ENCODE results near the gene ARSG. TPM values are rescaled to one million over a fixed set of nuclear protein-coding genes. Genes with fewer than 3 reads are reported as not detected.

ARSG gene
- total and polyA plus RNA-seq, 10 of the 15 experiments (the other 5 are each of a cell fraction or from before 2014, with no cell fraction given), result 2.9 to 13.5 (median 7.6) TPM

DNA sequence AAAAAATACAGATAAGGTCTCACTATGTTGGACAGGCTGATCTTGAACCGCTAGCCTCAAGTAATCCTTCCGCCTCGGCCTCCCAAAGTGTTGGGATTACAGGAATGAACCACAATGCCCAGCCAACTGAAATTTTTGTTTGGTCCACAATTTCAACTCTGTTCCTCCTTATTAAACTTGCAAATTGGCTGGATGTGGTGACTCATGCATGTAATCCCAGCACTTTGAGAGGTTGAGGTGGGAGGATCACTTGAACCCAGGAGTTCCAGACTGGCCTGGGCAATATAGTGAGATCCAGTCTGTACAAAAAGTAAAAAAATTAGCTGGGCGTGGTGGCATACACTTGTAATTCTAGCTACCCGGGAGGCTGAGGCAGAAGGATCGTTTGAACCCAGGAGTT is 13.4 kb downstream of the ARSG start:
- in situ Hi-C loops (cut with MboI), result no loop called here
- intact Hi-C loops (cut with micrococcal nuclease; ENCODE audit: unreplicated experiment), result no loop called here
- no peak overlapping the region for H2AFZ ChIP-seq (ENCODE audit: control insufficient read depth, low read depth, low read length)
- ChIA-PET CTCF (interaction anchor here (0.6 to 3.1 kb wide), 3 partner anchors 11 to 225 kb away, joined by 3 to 9 read pairs (median 3); no protein-coding TSS in a partner anchor), SMC1A (ENCODE audit: uncharacterized antibody, unreplicated experiment) (no interaction called here), POLR2A (no interaction called here), RAD21 (ENCODE audit: unreplicated experiment) (no interaction called here)
- 93% methylated on average over 6 of the region's 6 CpGs for WGBS (ENCODE audit: insufficient coverage, insufficient replicate concordance, low lambda C conversion rate, missing lambda C conversion rate)
- no peaks in the 10 kb centered on the region for H3K4me1 ChIP-seq (ENCODE audit: control insufficient read depth, insufficient read depth, low read length)
- FAIRE-seq (no peak), DNase-seq (ENCODE audit: low read depth, low spot score) (no peak), ATAC-seq (no peak)
- BruUV-seq (replicated peaks), result no TSS peak
- H3K9me3 ChIP-seq (replicated peaks; ENCODE audit: control insufficient read depth, insufficient read depth, low read length), result no peaks in the 10 kb centered on the region
- no peak overlapping the region for H3K27ac ChIP-seq (ENCODE audit: control insufficient read depth, insufficient read depth)
- no peak for TF ChIP-seq BACH1 (IDR thresholded peaks at IDR 0.05; ENCODE audit: borderline replicate concordance)
- no peaks in the 10 kb centered on the region for H3K79me2 ChIP-seq (ENCODE audit: control insufficient read depth, insufficient read depth, low read length)
- no peak overlapping the region for H3K4me2 ChIP-seq (ENCODE audit: control insufficient read depth, insufficient read depth)
- H3K36me3 ChIP-seq (ENCODE audit: control insufficient read depth in 2 of 2, insufficient read depth in 2 of 2, low read length in 1 of 2), result no peaks in the 10 kb centered on the region
- no peak overlapping the region for H3K9ac ChIP-seq (ENCODE audit: control insufficient read depth, insufficient read depth, low read length)
- H3K4me3 ChIP-seq, result no peak overlapping the region
- H4K20me1 ChIP-seq (ENCODE audit: control insufficient read depth, insufficient read depth), result no peaks in the 10 kb centered on the region
- H3K27me3 ChIP-seq (replicated peaks in 1 of 2; ENCODE audit: control insufficient read depth in 2 of 2, insufficient read depth in 2 of 2, low read length in 1 of 2), result no peaks in the 10 kb centered on the region

DNA sequence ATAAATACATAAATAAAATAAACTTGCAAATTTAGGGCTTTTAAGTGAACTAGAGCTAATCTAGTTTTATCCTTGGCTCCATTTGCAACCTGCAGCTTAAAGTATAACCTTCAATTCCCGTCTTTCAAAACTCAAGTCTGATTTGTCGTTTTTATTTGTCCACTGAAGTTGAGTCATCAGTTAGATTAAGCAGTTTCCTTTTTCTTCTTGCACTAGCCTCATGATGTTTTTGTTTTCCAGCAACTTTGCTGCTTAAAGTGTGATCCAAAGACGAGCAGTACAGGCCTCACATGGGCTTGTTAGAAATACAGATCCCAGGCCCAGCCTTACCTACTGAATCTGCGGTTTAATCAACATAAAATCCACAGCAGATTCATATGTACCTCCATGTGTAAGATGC is 13.8 kb downstream of the ARSG start:
- POLR2A ChIA-PET, result no interaction called here
- SMC1A ChIA-PET (ENCODE audit: uncharacterized antibody, unreplicated experiment), result no interaction called here
- FAIRE-seq, result no peak

More for the DNA sequence above, 13.8 kb downstream of the ARSG start:
- H3K27me3 ChIP-seq (replicated peaks in 1 of 2; ENCODE audit: control insufficient read depth in 2 of 2, insufficient read depth in 2 of 2, low read length in 1 of 2), result no peaks in the 10 kb centered on the region
- in situ Hi-C loops (cut with MboI) (no loop called here), intact Hi-C loops (cut with micrococcal nuclease; ENCODE audit: unreplicated experiment) (no loop called here)
- ChIA-PET RAD21 (ENCODE audit: unreplicated experiment) (no interaction called here), CTCF (interaction anchor here (0.6 to 3.1 kb wide), 3 partner anchors 12 to 225 kb away, joined by 3 to 9 read pairs (median 3); no protein-coding TSS in a partner anchor)
- no peaks in the 10 kb centered on the region for H4K20me1 ChIP-seq (ENCODE audit: control insufficient read depth, insufficient read depth)
- no peak overlapping the region for H3K4me2 ChIP-seq (ENCODE audit: control insufficient read depth, insufficient read depth)
- no peak overlapping the region for H3K4me3 ChIP-seq
- no TSS peak for BruUV-seq (replicated peaks)
- DNase-seq (ENCODE audit: low read depth, low spot score) (no peak), ATAC-seq (no peak)
- H3K9me3 ChIP-seq (replicated peaks; ENCODE audit: control insufficient read depth, insufficient read depth, low read length), result no peaks in the 10 kb centered on the region
- H2AFZ ChIP-seq (ENCODE audit: control insufficient read depth, low read depth, low read length), result no peak overlapping the region
- H3K9ac ChIP-seq (ENCODE audit: control insufficient read depth, insufficient read depth, low read length), result no peak overlapping the region
- TF ChIP-seq LARP7 (IDR thresholded peaks at IDR 0.05) (no peak), RAD51 (IDR thresholded peaks at IDR 0.05) (no peak)
- TF ChIP-seq, protein P1, sequence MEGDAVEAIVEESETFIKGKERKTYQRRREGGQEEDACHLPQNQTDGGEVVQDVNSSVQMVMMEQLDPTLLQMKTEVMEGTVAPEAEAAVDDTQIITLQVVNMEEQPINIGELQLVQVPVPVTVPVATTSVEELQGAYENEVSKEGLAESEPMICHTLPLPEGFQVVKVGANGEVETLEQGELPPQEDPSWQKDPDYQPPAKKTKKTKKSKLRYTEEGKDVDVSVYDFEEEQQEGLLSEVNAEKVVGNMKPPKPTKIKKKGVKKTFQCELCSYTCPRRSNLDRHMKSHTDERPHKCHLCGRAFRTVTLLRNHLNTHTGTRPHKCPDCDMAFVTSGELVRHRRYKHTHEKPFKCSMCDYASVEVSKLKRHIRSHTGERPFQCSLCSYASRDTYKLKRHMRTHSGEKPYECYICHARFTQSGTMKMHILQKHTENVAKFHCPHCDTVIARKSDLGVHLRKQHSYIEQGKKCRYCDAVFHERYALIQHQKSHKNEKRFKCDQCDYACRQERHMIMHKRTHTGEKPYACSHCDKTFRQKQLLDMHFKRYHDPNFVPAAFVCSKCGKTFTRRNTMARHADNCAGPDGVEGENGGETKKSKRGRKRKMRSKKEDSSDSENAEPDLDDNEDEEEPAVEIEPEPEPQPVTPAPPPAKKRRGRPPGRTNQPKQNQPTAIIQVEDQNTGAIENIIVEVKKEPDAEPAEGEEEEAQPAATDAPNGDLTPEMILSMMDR (IDR thresholded peaks at IDR 0.05 in 2 of 3, conservative IDR thresholded peaks at IDR 0.05 in 1 of 3; ENCODE audit: control insufficient read depth in 2 of 3, extremely low read depth in 1 of 3, insufficient read depth in 1 of 3, low read depth in 3 of 3, low read length in 3 of 3), result no peak
- H3K36me3 ChIP-seq (ENCODE audit: control insufficient read depth in 2 of 2, insufficient read depth in 2 of 2, low read length in 1 of 2), result no peaks in the 10 kb centered on the region
- H3K79me2 ChIP-seq (ENCODE audit: control insufficient read depth, insufficient read depth, low read length), result no peaks in the 10 kb centered on the region
- 78% methylated on average over 4 of the region's 4 CpGs for WGBS (ENCODE audit: insufficient coverage, insufficient replicate concordance, low lambda C conversion rate, missing lambda C conversion rate)
- no peak overlapping the region for H3K27ac ChIP-seq (ENCODE audit: control insufficient read depth, insufficient read depth)
- H3K4me1 ChIP-seq (ENCODE audit: control insufficient read depth, insufficient read depth, low read length), result no peaks in the 10 kb centered on the region
